Subcutaneous abdominal adipose tissue (tissue), 5 donors: ENCODE results near the gene CEMIP2.
"Not testable (repeated sequence)": the region's sequence is repeated elsewhere in the genome, so short reads cannot be mapped to it uniquely, and the experiment has no call there.

ENCODE experiments used
- H3K27ac ChIP-seq: one replicate; pipeline ENCODE4 v1.7.0; 2013; ENCODE audit warnings: low read depth, mild to moderate bottlenecking, inconsistent platforms, low read length, moderate library complexity
- H3K27me3 ChIP-seq, 5 donors: one replicate each; pipeline ENCODE4 v1.7.0; 2013; ENCODE audit warnings: low read length in 5 of 5, inconsistent platforms in 1 of 5; ENCODE audit not compliant: control insufficient read depth in 5 of 5, insufficient read depth in 4 of 5
- H3K36me3 ChIP-seq, 5 donors: one replicate each; pipeline ENCODE4 v1.7.0; 2013; ENCODE audit warnings: low read length in 5 of 5; ENCODE audit not compliant: control insufficient read depth in 5 of 5, insufficient read depth in 5 of 5
- H3K4me1 ChIP-seq, 5 donors: one replicate each; pipeline ENCODE4 v1.7.0; 2013; ENCODE audit warnings: low read length in 5 of 5, mild to moderate bottlenecking in 3 of 5, moderate library complexity in 1 of 5; ENCODE audit not compliant: control insufficient read depth in 5 of 5, insufficient read depth in 5 of 5
- H3K4me3 ChIP-seq, 5 donors: one replicate each; pipeline ENCODE4 v1.7.0; 2013; ENCODE audit warnings: low read length in 5 of 5, low read depth in 1 of 5
- H3K9ac ChIP-seq, 5 donors: one replicate each; pipeline ENCODE4 v1.7.0; 2013; ENCODE audit warnings: low read length in 5 of 5, mild to moderate bottlenecking in 4 of 5, moderate library complexity in 3 of 5
- H3K9me3 ChIP-seq, 5 donors: one replicate each; pipeline ENCODE4 v1.7.0; 2013; ENCODE audit warnings: low read length in 5 of 5; ENCODE audit not compliant: control insufficient read depth in 5 of 5
- donor health status: healthy.
- donor health status: healthy.
- donor health status: healthy.
- donor health status: healthy.
- donor health status: healthy.

Gene CEMIP2

DNA sequence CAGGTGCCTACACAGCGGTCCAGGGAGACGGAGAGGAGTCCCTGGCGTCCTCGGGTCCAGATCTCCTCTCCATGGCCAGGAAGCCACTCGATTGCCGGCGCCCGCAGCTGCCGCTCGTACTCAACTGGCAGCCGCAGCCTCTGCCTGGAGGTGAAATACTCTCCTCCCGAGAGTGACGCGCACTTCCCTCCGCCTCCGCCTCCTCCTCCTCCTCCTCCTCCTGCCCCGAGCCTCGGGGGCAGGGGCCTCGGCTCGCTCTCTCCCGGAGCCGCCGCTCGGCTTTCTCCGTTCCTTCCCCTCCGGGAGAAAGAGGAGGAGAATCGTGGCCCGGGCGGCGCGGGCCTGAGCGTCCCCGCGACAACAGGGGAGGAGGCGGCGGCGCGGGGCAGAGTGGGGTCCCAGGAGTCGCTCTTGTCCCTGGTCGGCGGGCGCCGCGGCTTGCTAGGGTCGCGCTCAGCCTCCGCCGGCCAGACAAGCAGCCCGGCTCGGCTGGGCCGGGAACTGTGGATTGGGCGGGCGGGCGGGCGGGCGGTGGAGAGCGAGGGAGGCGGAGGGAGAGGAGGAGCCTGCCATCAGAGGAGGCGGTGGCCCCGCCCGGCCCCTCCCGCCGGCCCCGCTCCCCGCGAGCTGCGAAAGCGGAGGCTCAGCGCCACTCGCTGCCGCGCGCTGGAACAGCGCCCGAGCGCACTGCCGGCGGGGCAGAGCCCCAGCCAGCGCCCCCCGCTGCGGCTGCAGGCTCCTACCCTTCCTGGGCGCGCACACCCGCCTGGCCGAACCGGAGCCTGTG is at the start of gene CEMIP2:
CEMIP2 (minus strand) TSS at position 126 of the 787 bp plus-strand sequence. CDS start 18,140 bp downstream, outside the sequence.
- H3K9ac ChIP-seq: peak within 1 kb of the TSS; percentile 71 to 91 (median 89)
- peaks cover 2 to 56% (median 51%) of the 10 kb centered on the region in 5 donors for H3K4me1 ChIP-seq
- peak within 1 kb of the TSS; percentile 84 for H3K27ac ChIP-seq
- H3K9me3 ChIP-seq: no peaks in the 10 kb centered on the region
- peak within 1 kb of the TSS; percentile 88 to 94 (median 94) for H3K4me3 ChIP-seq
- H3K27me3 ChIP-seq: peaks cover 0 to 2% (median 0%) of the 10 kb centered on the region in 5 donors
- no peaks in the 10 kb centered on the region for H3K36me3 ChIP-seq

- Histone ChIP-seq H3K9ac (no peak overlapping the region), H3K9me3 (no peaks in the 10 kb centered on the region), H3K27me3 (no peaks in the 10 kb centered on the region), H3K4me3 (peak overlapping the region in 1 of 5 donors; percentile 23), H3K27ac (no peak overlapping the region), H3K36me3 (no peaks in the 10 kb centered on the region), H3K4me1 (peaks cover 0 to 35% (median 32%) of the 10 kb centered on the region in 5 donors)
Observed at GRCh38 chr9:71816916-71817451, 48.7 kb upstream of the CEMIP2 start.

DNA sequence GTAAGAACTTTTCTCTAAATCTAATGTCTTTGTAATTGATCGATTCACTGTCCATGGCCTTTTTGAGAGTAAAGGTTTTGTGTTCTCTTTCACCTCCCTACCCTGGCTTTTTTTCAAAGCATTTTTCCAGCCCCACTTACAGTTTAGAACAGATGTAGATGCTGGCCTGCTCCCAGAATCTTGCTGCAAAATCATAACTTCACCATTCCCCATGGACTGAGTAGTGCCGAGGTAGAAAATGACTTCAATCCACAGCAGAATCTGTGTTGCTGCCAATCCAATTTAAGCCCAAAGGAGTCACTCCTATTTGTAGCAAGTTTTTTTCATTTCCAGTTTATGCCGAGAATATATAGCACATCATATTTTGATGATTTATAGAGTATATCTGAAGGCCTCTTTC is 46.5 kb upstream of the CEMIP2 start:
- peaks cover 0 to 37% (median 33%) of the 10 kb centered on the region in 5 donors for H3K4me1 ChIP-seq
- peak overlapping the region in 1 of 5 donors; percentile 53 for H3K9ac ChIP-seq
- H3K4me3 ChIP-seq: peak overlapping the region in 1 of 5 donors; percentile 3
- no peaks in the 10 kb centered on the region for H3K36me3 ChIP-seq
- no peaks in the 10 kb centered on the region for H3K9me3 ChIP-seq
- H3K27me3 ChIP-seq: no peaks in the 10 kb centered on the region
- H3K27ac ChIP-seq: peak overlapping the region; percentile 47

- H3K27ac ChIP-seq: peak overlapping the region; percentile 47
- H3K27me3 ChIP-seq: no peaks in the 10 kb centered on the region
- no peaks in the 10 kb centered on the region for H3K9me3 ChIP-seq
- H3K9ac ChIP-seq: no peak overlapping the region
- H3K4me3 ChIP-seq: no peak overlapping the region
- H3K36me3 ChIP-seq: no peaks in the 10 kb centered on the region
- H3K4me1 ChIP-seq: peaks cover 0 to 37% (median 33%) of the 10 kb centered on the region in 5 donors
Observed at GRCh38 chr9:71814226-71814625, 45.9 kb upstream of the CEMIP2 start.

- Histone ChIP-seq H3K4me3 (no peak overlapping the region), H3K27ac (peak overlapping the region; percentile 15), H3K9me3 (no peaks in the 10 kb centered on the region), H3K9ac (no peak overlapping the region), H3K36me3 (no peaks in the 10 kb centered on the region), H3K27me3 (no peaks in the 10 kb centered on the region), H3K4me1 (peaks cover 0 to 37% (median 31%) of the 10 kb centered on the region in 5 donors)
Observed at GRCh38 chr9:71812385-71812784, 44.1 kb upstream of the CEMIP2 start.

GRCh38 chr9:71808068-71808467 is 39.8 kb upstream of the CEMIP2 start:
- Histone ChIP-seq H3K27ac (no peak overlapping the region), H3K4me3 (no peak overlapping the region), H3K27me3 (no peaks in the 10 kb centered on the region), H3K36me3 (no peaks in the 10 kb centered on the region), H3K9ac (no peak overlapping the region), H3K9me3 (no peaks in the 10 kb centered on the region), H3K4me1 (peaks cover 0 to 23% (median 15%) of the 10 kb centered on the region in 5 donors)

DNA sequence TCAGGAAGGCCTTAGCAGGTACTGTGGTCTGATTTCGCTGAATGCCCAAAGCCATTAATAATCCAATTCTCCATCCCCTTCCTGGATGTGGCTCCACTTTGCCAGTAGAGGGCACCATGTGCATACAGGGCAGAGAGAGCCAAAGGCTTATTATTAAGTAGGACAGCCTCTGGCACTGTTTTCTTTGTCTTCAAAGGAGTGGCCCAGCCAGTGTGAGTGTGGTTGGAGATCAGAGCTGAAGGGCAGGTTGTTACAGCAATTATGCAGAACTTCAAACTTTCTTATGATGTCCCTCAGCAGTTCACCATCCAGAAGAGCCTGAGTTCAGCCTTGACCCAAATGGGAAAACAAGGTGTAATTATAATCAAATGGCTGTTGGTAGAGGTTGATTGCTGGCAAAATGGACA is 38.6 kb upstream of the CEMIP2 start:
- no peak overlapping the region for H3K27ac ChIP-seq
- H3K27me3 ChIP-seq: no peaks in the 10 kb centered on the region

GRCh38 chr9:71805096-71805495 is 36.8 kb upstream of the CEMIP2 start:
- H3K9me3 ChIP-seq, H3K27me3 ChIP-seq, H3K36me3 ChIP-seq, H3K9ac ChIP-seq, H3K4me3 ChIP-seq, H3K27ac ChIP-seq, H3K4me1 ChIP-seq: not testable (repeated sequence)

More for the DNA sequence above, 38.6 kb upstream of the CEMIP2 start:
- Histone ChIP-seq H3K4me3 (no peak overlapping the region), H3K4me1 (peaks cover 0 to 18% (median 4%) of the 10 kb centered on the region in 5 donors), H3K36me3 (no peaks in the 10 kb centered on the region), H3K9ac (no peak overlapping the region), H3K9me3 (no peaks in the 10 kb centered on the region)

DNA sequence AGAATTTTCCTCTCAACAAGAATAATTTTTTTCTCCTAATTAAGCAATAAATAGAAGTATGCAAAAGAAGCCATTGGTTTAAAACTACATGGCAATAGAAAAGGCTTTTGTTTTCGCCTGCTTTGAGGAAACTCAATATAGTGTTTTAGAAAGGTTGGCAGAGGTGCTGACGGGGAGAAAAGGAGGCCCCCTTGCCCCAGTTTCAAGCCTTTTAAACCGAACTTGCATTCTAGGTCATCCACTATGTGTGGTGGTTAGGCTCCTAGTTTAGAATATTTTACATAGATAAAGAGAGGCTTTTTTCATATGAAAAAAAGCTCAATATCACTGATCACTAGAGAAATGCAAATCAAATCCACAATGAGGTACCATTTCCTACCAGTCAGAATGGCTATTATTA is 33.5 kb upstream of the CEMIP2 start:
- no peaks in the 10 kb centered on the region for H3K27me3 ChIP-seq
- H3K9me3 ChIP-seq: no peaks in the 10 kb centered on the region
- no peaks in the 10 kb centered on the region for H3K36me3 ChIP-seq
- H3K4me1 ChIP-seq: peaks cover 0 to 3% (median under 1%) of the 10 kb centered on the region in 5 donors
- no peak overlapping the region for H3K27ac ChIP-seq
- no peak overlapping the region for H3K9ac ChIP-seq
- H3K4me3 ChIP-seq: no peak overlapping the region

- Histone ChIP-seq H3K36me3 (no peaks in the 10 kb centered on the region), H3K4me3 (no peak overlapping the region), H3K9ac (no peak overlapping the region), H3K9me3 (no peaks in the 10 kb centered on the region), H3K4me1 (no peaks in the 10 kb centered on the region), H3K27me3 (no peaks in the 10 kb centered on the region), H3K27ac (no peak overlapping the region)
Observed at GRCh38 chr9:71797266-71797665, 29.0 kb upstream of the CEMIP2 start.
